Right lung (tissue), 10 donors: ENCODE data around the gene DHX8. TPM values are rescaled to one million over a fixed set of nuclear protein-coding genes. Genes with fewer than 3 reads are reported as not detected.
A peak's percentile ranks its signal among the peaks of the same experiment; 100 is the strongest.
"Not testable (repeated sequence)": the region's sequence is repeated elsewhere in the genome, so short reads cannot be mapped to it uniquely, and the experiment has no call there.

Source experiments
- DNase-seq, 2 donors: peaks; one replicate each; pipeline ENCODE4 v3.0.0-alpha.2; 2013
- long read RNA-seq, 8 donors: transcript quantifications; one replicate each; lab custom pipeline, GENCODE V29; 2026
- polyA plus RNA-seq, 5 donors: library from polyadenylated mRNA; unstranded; fragments of 120-200 nt; gene quantifications; one replicate each; pipeline versions ENCODE4 v1.2.1 to v1.2.3, GENCODE V29; 2013; ENCODE audit warnings: inconsistent platforms in 1 of 5, low replicate concordance in 1 of 5; ENCODE audit not compliant: insufficient read length in 5 of 5, insufficient read depth in 1 of 5

Gene DHX8
- 10 to 100 TPM; 37.9 to 44.1 (median 42.4) TPM for polyA plus RNA-seq
- long read RNA-seq, donor 1, full-length matches to known transcripts = 1 of 8 reads
- long read RNA-seq, donor 1, partial matches to known transcripts = 7 of 8 reads
- long read RNA-seq, donor 1, other reads (novel, unspliced or antisense) = 0 of 8 reads
- long read RNA-seq, donor 2, full-length matches to known transcripts = 4 of 4 reads
- long read RNA-seq, donor 2, partial matches to known transcripts = 0 of 4 reads
- long read RNA-seq, donor 2, other reads (novel, unspliced or antisense) = 0 of 4 reads
- long read RNA-seq, donor 3, partial matches to known transcripts = 12 of 12 reads
- long read RNA-seq, donor 3, other reads (novel, unspliced or antisense) = 0 of 12 reads
- long read RNA-seq, donor 4, full-length matches to known transcripts = 4 of 16 reads
- long read RNA-seq, donor 4, partial matches to known transcripts = 12 of 16 reads
- long read RNA-seq, donor 4, other reads (novel, unspliced or antisense) = 0 of 16 reads
- long read RNA-seq, donor 5, full-length matches to known transcripts = 1 of 1 reads
- long read RNA-seq, donor 5, partial matches to known transcripts = 0 of 1 reads
- long read RNA-seq, donor 5, other reads (novel, unspliced or antisense) = 0 of 1 reads
- long read RNA-seq, donor 6, full-length matches to known transcripts = 3 of 3 reads
- long read RNA-seq, donor 6, partial matches to known transcripts = 0 of 3 reads
- long read RNA-seq, donor 6, other reads (novel, unspliced or antisense) = 0 of 3 reads
- long read RNA-seq, donor 7, partial matches to known transcripts = 0 of 1 reads
- long read RNA-seq, donor 7, other reads (novel, unspliced or antisense) = 0 of 1 reads
- long read RNA-seq, donor 8 = 0 reads

DNA sequence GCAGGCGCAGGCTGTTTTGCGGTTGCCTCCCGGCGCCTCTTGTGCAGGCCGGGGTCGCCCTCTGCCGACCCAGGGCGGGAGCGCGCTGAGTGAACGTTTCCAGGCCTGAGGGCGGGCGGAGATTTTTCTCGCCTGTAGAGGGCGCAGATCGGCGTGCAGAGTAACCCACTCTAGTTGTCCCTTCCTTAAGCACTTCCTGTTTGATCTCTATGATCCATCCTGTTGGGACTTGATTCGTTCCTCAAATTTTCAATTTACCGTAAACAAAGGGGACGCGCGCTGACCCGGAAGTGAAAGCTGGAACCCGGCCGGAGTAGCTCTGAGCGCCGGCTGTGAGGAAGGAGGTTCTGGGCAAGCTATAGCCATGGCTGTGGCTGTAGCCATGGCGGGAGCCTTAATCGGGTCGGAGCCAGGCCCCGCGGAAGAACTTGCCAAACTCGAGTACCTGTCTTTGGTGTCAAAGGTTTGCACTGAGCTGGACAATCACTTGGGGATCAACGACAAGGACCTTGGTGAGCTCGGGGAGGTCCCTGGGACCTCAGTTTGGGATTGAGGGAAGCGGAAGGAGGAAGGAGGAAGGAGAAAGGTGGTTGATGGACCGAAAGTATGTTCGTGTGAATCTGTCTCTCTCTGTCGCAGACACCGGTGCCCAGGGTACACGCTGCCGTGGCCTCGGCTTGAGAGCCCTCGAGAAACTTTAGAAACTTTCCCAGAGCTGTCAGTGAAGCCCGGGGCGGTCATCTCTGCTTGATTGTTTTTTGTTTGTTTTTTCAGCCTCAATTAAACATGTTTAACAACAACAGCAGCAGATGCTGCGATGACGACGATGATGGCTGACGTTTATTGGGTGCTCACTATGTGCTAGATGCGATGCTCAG is at the start of gene DHX8:
TSS of gene DHX8 (plus strand) at position 302 of the 878 bp plus-strand sequence. CDS start at position 365, 63 bp downstream.
- DNase-seq = peak; percentile 99

DNA sequence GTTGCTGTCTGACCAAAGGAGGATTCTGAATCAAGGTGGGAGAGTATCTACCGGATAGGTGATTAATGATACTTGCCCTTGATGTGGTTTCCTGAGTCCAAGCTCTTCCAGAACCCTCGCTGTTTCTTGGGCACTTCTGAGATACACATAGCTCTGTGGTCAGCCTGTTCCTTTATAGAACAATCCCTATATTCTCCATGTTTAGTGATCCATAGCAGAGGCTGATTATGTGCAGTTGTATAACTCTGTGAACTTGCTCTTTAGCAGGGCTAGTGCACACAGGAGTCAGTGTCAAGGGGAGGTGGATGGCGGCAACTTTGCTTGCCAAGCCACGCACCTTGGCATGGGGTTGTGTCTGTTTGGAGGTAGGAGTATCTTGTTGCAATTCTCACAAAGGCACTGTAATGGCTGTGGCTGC is 48.9 kb upstream of the DHX8 start:
- DNase-seq = no peak

GRCh38 chr17:43437756-43438155 is 46.0 kb upstream of the DHX8 start:
- DNase-seq = no peak

DNA sequence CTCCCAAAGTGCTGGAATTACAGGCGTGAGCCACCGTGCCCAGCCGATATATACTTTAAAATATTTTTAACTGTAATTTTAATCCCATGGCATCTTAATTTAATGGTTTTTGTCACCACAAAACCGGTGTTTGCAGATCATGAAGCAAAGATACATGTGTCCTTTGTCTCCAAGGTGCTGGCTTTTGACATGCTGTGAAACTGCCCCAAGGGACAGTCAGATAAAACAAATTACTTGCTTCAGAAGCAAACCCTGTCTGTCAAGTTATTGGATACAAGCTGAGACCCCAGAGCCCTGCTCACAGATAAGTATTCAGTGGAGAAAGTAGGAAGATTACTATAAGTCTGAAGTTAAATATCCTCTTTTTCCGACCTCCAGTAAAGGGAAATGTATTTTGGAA is 45.1 kb upstream of the DHX8 start:
- no peak for DNase-seq

GRCh38 chr17:43439041-43439440 is 44.7 kb upstream of the DHX8 start:
- no peak for DNase-seq

- DNase-seq = no peak
These were observed 41.1 kb upstream of the DHX8 start for GRCh38 chr17:43442711-43443110.

- DNase-seq = no peak
These were observed 40.4 kb upstream of the DHX8 start for GRCh38 chr17:43443381-43443780.

- no peak for DNase-seq
These were observed 39.4 kb upstream of the DHX8 start for GRCh38 chr17:43444223-43445008.

DNA sequence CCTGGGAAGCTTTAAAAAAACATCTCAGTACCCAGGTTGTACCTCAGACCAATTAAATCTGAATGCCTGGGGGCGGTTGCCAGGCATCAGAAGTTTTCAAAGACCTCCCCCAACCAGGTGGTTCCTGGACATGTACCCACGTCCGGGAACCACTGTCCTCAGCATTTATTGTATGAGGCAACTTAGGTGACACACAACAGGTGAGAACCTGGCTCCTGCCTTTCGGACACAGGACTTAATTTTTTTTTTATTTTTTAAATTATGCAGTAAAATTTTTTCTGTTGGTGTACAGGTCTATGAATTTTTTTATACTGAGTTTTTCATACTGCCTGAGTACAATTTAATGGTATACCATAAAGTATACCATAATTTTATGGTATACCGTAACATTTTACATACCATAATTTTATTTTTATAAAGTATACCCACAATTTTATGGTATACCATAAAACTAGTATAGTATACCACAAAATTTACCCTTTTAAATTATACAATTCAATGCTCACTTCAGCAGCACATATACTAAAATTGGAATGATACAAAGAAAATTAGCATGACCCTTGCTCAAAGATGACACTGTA is 38.7 kb upstream of the DHX8 start:
- no peak for DNase-seq

GRCh38 chr17:43446773-43447172 is 37.0 kb upstream of the DHX8 start:
- DNase-seq = no peak

- no peak for DNase-seq
These were observed 34.9 kb upstream of the DHX8 start for GRCh38 chr17:43448720-43449469.

DNA sequence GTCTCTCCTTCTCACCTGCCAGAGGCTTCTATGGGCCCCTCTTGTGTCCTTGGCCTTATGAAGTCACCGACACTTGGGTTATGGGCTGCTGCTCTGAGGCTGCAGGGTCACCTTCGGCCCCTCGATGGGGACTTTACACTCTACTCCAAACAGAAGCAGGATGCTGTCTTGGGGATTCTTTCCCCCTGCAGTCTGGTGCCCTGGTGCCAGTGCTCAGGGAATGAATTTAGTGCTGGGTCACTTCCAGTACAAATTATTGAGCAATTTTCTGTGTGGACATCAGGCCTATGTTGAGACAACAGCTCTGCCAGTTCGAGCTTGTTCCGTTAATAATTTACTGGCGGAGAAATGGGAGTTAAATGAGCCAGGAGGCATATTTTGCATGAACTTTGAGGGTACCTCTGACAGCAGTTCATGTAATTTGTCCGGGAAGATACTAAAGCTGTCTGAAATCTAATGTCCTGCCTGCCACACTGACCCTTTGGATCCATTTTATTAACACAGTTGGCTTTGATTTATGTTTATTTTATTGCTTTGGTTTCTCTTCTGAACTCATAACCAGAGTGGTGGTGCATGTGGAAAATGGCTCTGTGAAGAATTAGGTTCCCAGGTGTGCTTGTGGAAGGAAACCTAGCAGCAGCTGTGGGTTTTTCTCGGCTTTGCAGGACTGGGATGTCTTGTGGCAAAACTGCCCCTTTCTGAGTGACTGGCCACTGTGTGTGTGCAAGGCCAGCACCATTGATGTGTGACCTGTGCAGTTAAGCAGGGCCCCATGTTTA is 34.1 kb upstream of the DHX8 start:
- DNase-seq = peak in 1 of 2 donors; percentile 42

- DNase-seq = not testable (repeated sequence)
These were observed 33.0 kb upstream of the DHX8 start for GRCh38 chr17:43450791-43451190.

GRCh38 chr17:43451741-43452140 is 32.0 kb upstream of the DHX8 start:
- DNase-seq = not testable (repeated sequence)

DNA sequence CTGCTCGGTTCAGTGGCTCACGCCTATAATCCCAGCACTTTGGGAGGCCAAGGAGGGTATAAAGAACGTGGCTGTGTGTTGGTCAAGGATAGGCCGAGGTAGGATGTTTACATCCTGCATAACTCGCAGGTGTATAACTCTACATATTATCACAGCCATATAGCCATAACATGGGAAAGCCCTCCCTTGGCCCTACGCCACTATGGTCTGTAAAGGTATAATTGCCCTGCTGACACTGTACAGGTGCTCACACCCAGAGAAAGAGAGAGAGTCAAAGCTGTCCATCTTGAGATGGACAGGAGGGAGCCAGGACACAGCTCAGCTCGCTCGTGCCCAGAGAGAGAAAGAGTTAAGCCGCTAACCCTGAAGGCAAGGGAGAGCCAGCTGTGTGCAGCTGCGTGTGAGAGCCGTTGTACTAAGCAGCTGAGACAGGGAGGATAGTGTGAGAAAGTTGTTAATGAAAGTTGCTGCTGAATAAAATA is 30.4 kb upstream of the DHX8 start:
- DNase-seq = peak; percentile 78 to 81

DNA sequence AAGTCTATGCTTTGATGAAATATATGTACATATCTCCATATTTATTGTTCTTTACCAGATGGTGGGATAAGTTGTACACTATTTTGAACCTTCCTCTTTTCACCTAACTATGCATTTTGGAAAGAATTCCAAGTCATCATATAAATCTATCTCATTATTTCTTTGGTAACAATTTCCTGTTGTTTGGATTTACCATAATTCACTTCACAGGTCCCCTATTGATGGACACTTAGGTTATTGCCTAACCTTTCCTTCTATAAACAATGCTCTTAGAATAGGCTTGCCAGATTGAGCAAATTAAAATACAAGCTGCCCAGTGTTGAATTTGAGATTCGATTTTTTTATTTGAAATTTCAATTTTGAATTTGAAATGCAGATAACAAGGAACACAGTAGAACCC is 28.9 kb upstream of the DHX8 start:
- no peak for DNase-seq

DNA sequence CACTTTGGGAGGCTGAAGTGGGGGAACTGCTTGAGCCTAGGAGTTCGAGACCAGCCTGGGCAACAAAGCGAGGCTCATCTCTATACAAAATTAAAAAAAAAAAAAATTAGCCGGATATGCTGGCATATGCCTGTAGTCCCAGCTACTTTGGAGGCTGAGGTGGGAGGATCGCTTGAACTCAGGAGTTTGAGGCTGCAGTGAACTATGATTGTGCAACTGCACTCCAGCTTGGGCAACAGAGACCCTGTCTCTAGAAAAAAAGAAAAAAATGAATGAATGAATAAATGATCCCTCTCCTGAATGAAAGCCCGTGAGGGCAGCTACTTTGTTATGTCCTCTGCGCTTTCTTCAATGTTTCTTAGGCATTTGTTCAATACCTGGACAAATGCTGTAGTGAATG is 27.7 kb upstream of the DHX8 start:
- DNase-seq = no peak

GRCh38 chr17:43456661-43457361 is 27.0 kb upstream of the DHX8 start:
- no peak for DNase-seq
